Activated naive CD4-positive, alpha-beta T cell treated with anti-CD3 and anti-CD28 coated beads, Interleukin-2, amount 10 ng/mL, durations not matched to agents 7 days and 5 days (primary cell): Measurements from ENCODE around the gene RFX3.

Source experiments
- CTCF ChIA-PET: fragments of 350-600 bp; sonication (Branson Sonifier 250); formaldehyde crosslinking; loops from one replicate; lab custom pipeline; 2021; ENCODE audit warnings: antibody characterized with exemption; lab: Charles Lee
- DNase-seq: peaks from one replicate; pipeline ENCODE4 v3.0.0-alpha.2; 2020
- H3K27ac Mint-ChIP-seq: one replicate; pipeline ENCODE4 v1.8.0; 2021; ENCODE audit warnings: mild to moderate bottlenecking, moderate library complexity, mixed read lengths
- H3K27me3 Mint-ChIP-seq: one replicate; pipeline ENCODE4 v1.8.0; 2021; ENCODE audit warnings: mild to moderate bottlenecking, mixed read lengths
- H3K36me3 Mint-ChIP-seq: one replicate; pipeline ENCODE4 v1.8.0; 2021; ENCODE audit warnings: mixed read lengths
- H3K4me1 Mint-ChIP-seq: one replicate; pipeline ENCODE4 v1.8.0; 2021; ENCODE audit warnings: mixed read lengths
- H3K4me3 Mint-ChIP-seq: one replicate; pipeline ENCODE4 v1.8.0; 2021; ENCODE audit warnings: mild to moderate bottlenecking, moderate library complexity, mixed read lengths
- H3K9me3 Mint-ChIP-seq: one replicate; pipeline ENCODE4 v1.8.0; 2021; ENCODE audit warnings: mixed read lengths

RFX3 gene

GRCh38 chr9:3525096-3525835 is 535 bp downstream of the RFX3 start:
- Mint-ChIP-seq H3K27ac (peak overlapping the region; percentile 100), H3K4me1 (peaks cover 57% of the 10 kb centered on the region), H3K4me3 (peak overlapping the region; percentile 84), H3K27me3 (peaks cover 6% of the 10 kb centered on the region), H3K9me3 (no peaks in the 10 kb centered on the region), H3K36me3 (peaks cover 16% of the 10 kb centered on the region)
- peak; percentile 23 for DNase-seq
- CTCF ChIA-PET: no interaction called here

DNA sequence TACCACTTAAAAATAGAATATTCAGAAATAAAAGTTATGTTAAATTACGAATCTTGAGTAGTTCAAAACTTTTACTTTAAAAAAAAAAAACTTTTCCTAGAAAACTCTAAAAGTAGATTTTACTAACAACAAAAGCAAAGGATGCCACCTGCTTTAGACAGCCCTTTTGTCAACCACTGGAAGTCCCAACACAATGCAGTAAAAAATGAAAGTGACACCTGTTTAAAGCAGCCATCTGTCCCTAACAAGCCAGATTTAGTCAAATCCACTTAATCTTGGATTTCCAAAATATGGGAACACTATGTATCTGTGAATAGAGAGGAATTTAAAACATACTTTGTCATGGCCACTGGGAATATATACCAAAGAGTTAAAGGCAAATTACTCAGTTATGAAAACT is 3.8 kb downstream of the RFX3 start:
- no peak overlapping the region for H3K4me3 Mint-ChIP-seq
- CTCF ChIA-PET: no interaction called here
- H3K27me3 Mint-ChIP-seq: peaks cover 6% of the 10 kb centered on the region
- DNase-seq: no peak
- H3K9me3 Mint-ChIP-seq: no peaks in the 10 kb centered on the region
- H3K4me1 Mint-ChIP-seq: peaks cover 30% of the 10 kb centered on the region
- peaks cover 14% of the 10 kb centered on the region for H3K36me3 Mint-ChIP-seq
- H3K27ac Mint-ChIP-seq: no peak overlapping the region

DNA sequence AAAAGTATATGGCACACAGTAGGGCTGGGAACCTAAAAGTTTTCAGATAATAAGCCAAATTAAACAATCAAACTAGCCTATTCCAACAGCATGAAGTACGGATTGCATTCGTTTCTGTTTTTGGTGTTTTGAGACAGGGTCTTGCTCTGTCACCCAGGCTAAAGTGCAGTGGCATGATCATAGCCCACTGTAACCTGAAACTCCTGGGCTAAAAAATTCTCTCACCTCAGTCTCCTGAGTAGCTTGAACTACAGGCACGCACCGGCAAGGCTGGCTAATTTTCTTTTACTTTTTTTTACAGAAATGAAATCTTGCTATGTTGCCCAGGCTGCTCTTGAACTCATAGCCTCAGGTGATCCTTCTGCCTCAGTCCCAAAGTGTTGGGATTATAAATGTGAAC is 5.2 kb downstream of the RFX3 start:
- CTCF ChIA-PET: no interaction called here
- H3K27me3 Mint-ChIP-seq: peaks cover under 1% of the 10 kb centered on the region
- peaks cover 14% of the 10 kb centered on the region for H3K36me3 Mint-ChIP-seq
- DNase-seq: no peak
- H3K4me3 Mint-ChIP-seq: no peak overlapping the region
- no peak overlapping the region for H3K27ac Mint-ChIP-seq
- H3K9me3 Mint-ChIP-seq: no peaks in the 10 kb centered on the region
- peaks cover 32% of the 10 kb centered on the region for H3K4me1 Mint-ChIP-seq

GRCh38 chr9:3517377-3518048 is 8.3 kb downstream of the RFX3 start:
- H3K36me3 Mint-ChIP-seq: peaks cover 13% of the 10 kb centered on the region
- H3K27ac Mint-ChIP-seq: no peak overlapping the region
- no peaks in the 10 kb centered on the region for H3K27me3 Mint-ChIP-seq
- H3K9me3 Mint-ChIP-seq: no peaks in the 10 kb centered on the region
- no peak for DNase-seq
- H3K4me3 Mint-ChIP-seq: no peak overlapping the region
- peaks cover 13% of the 10 kb centered on the region for H3K4me1 Mint-ChIP-seq
- CTCF ChIA-PET: no interaction called here

DNA sequence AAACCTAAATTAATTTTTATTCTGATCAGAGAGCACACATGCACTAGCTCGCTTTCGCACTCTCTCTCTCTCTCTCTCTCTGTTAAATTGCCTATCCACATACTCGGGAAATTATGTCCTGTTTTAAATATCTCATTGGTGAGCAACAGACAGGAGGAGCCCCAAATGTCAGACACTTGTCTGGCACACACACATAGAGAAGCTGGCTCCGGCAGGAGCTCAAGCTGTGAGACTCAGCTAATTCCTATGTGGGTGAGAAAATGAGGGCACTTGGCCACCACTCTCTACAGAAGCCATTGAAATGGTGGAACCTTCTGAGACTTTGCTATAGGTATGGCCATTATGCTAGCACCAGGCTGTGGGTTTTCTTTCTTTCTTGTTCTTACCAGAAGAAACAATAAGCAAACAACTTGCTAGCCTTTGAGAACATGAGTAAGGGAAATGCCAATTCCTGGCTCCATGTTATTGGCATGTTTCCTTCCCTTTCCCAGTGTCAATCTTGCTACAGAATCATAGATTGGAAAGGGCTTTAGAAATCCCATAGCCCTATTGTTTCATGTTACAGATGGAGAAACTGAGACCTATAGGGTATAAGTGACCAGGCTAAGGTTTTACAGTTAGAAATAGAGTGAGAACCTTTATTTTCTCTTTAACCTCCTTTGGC is 9.0 kb downstream of the RFX3 start:
- Mint-ChIP-seq H3K27me3 (no peaks in the 10 kb centered on the region), H3K4me3 (no peak overlapping the region), H3K9me3 (no peaks in the 10 kb centered on the region), H3K27ac (no peak overlapping the region), H3K4me1 (peaks cover 6% of the 10 kb centered on the region), H3K36me3 (peaks cover 13% of the 10 kb centered on the region)
- CTCF ChIA-PET: no interaction called here
- DNase-seq: no peak

DNA sequence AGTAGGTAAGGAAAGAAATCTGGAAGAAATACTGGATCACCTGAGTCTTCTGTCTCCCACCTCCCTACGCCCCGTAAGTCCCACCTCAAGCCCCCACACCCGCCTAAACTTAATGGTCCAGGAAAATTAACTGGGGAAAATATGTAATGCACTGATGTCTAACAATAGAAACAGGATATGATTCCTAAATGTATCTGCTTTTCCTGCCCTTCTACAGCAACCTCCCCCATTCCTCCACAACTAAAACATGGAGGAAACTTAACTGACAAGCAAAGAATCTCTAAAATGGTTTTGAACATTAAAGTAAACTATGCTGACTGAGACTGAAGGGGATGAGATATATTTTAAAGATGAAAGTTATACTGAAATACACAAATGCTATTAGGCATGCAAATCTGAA is 10.4 kb downstream of the RFX3 start:
- H3K4me1 Mint-ChIP-seq: peaks cover 8% of the 10 kb centered on the region
- H3K36me3 Mint-ChIP-seq: peaks cover 12% of the 10 kb centered on the region
- no peaks in the 10 kb centered on the region for H3K9me3 Mint-ChIP-seq
- H3K4me3 Mint-ChIP-seq: no peak overlapping the region
- no peak for DNase-seq
- no peak overlapping the region for H3K27ac Mint-ChIP-seq
- CTCF ChIA-PET: no interaction called here
- H3K27me3 Mint-ChIP-seq: no peaks in the 10 kb centered on the region

DNA sequence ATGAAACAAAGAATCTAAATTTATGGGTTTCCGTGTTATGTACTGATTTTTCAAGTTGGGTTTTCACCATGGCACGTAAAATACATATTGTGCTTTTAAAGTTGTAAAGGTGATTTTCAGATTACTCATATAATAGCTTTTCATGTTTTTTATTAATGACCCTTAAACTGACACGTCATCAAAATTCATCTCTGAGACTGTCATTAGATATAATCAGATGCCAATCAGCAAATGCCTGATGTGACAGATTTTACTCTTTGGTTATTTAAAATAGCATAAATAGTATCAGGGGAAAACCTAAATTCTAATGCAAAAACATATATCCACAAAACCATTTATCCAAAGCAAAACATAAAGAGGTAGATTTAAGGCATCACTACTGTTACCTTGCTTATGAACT is 11.0 kb downstream of the RFX3 start:
- H3K9me3 Mint-ChIP-seq: no peaks in the 10 kb centered on the region

DNA sequence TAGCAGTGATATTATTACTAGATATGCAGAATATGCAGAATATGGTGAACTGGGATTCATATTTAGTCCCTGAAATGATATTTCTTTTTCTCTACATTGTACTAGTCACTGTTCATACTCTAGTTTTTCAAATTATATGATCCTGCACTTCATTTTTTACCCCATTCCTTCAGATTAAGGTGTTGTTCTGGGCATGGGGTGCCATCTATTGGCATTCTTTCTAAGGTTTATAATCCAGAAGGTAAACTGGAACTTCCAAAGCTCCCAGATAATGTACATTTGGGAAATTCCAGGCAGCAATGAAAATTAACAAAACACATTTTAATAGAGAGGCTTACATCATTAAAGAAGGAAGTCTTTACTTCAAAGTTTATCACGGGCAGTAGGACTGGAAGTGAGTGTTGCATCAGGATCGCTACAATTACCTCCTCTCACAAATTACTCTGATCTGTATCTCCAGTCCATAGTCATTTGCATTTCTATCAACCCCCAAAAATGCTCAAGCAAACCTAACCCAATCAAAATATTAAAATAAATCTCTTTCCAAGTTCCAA is 12.5 kb downstream of the RFX3 start:
- CTCF ChIA-PET: interaction anchor here (1.3 to 1.4 kb wide), 2 partner anchors 14 to 46 kb away, joined by 3 to 4 read pairs; no protein-coding TSS in a partner anchor
- Mint-ChIP-seq H3K9me3 (no peaks in the 10 kb centered on the region), H3K27me3 (no peaks in the 10 kb centered on the region), H3K36me3 (peaks cover 18% of the 10 kb centered on the region), H3K27ac (no peak overlapping the region), H3K4me3 (no peak overlapping the region), H3K4me1 (peaks cover 17% of the 10 kb centered on the region)
- no peak for DNase-seq

More for the DNA sequence above, 11.0 kb downstream of the RFX3 start:
- H3K4me3 Mint-ChIP-seq: no peak overlapping the region
- DNase-seq: no peak
- CTCF ChIA-PET: no interaction called here
- no peak overlapping the region for H3K27ac Mint-ChIP-seq
- H3K27me3 Mint-ChIP-seq: no peaks in the 10 kb centered on the region
- H3K4me1 Mint-ChIP-seq: peaks cover 6% of the 10 kb centered on the region
- H3K36me3 Mint-ChIP-seq: peaks cover 14% of the 10 kb centered on the region

DNA sequence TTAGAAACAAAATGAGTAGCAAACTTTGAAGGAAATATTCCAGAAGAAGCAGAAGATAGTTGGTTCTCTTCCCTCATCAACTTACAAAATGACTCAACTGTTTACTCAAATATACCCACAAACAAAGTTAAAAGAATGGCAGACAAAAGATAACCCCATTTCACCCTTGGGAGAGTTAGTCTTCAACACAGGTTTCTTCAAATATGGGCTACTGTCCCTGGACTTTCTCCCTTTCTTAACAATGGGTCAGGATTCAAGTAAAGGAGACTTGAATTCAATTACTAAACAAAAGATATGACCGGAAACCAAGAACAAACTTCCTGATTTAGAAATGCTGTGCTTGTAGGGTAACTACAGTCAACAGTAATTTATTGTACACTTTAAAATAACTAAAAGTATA is 14.2 kb downstream of the RFX3 start:
- Mint-ChIP-seq H3K4me1 (peaks cover 21% of the 10 kb centered on the region), H3K27me3 (no peaks in the 10 kb centered on the region), H3K27ac (no peak overlapping the region), H3K9me3 (no peaks in the 10 kb centered on the region), H3K36me3 (peaks cover 15% of the 10 kb centered on the region), H3K4me3 (no peak overlapping the region)
- no peak for DNase-seq
- CTCF ChIA-PET: no interaction called here

DNA sequence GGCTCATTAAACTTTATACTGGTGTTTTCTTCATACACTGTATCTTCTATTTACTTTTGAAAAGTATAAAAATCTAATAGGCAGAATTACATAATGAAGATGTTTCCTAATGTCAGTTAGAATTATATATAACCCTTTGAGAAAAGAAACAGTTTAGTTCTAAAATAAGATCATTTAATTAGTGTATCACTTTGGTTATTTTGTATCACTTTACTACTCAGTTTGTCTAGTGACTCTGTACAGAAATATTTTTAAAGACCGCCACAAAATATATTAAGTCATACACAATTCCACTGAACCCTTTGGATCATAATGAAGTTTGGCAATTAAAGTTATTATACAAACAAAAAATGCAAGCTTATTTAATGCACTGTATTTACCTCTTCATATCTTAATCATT is 15.0 kb downstream of the RFX3 start:
- no peak overlapping the region for H3K27ac Mint-ChIP-seq
- peaks cover 20% of the 10 kb centered on the region for H3K4me1 Mint-ChIP-seq
- CTCF ChIA-PET: no interaction called here
- no peaks in the 10 kb centered on the region for H3K9me3 Mint-ChIP-seq
- H3K4me3 Mint-ChIP-seq: no peak overlapping the region
- H3K27me3 Mint-ChIP-seq: no peaks in the 10 kb centered on the region
- peaks cover 14% of the 10 kb centered on the region for H3K36me3 Mint-ChIP-seq
- DNase-seq: no peak

- H3K36me3 Mint-ChIP-seq: peaks cover 16% of the 10 kb centered on the region
- no peaks in the 10 kb centered on the region for H3K27me3 Mint-ChIP-seq
- no peak overlapping the region for H3K27ac Mint-ChIP-seq
- CTCF ChIA-PET: no interaction called here
- no peaks in the 10 kb centered on the region for H3K9me3 Mint-ChIP-seq
- H3K4me1 Mint-ChIP-seq: peaks cover 20% of the 10 kb centered on the region
- no peak for DNase-seq
- H3K4me3 Mint-ChIP-seq: no peak overlapping the region
These were observed 15.9 kb downstream of the RFX3 start for GRCh38 chr9:3509926-3510325.

DNA sequence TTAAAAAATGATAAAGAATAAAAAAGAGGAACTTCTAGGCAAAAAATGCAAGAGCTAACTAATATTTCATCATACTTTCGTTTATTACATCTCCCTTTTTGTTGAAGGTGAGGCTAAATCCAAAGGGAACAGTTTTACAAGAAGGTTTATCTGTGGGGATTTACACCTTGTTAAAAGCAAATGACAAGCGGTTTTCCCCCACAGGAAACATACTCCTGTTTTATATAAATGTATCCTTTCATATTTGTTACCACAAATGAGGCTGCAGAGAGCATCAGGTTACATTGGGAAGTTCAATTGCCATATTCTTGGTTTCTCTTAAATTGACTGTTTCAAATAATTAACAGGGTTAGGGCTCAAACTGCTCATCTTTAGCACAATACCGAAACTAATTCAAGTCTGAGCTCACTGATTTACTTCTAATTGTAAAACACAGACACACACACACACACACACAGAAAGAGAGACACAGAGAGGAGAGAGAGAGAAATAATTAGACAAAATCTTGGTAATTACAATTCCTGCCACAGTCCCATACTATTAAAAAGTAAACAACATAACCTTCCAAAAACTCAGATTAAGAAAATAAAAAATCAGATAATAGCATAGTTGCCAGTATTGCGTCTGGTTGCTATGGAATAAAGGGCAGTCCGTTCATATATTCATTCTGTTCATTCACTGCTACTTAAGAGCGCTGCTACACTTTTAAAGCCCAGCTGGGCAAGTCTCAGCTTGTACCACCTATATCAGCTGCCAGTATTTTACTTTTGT is 17.1 kb downstream of the RFX3 start:
- Mint-ChIP-seq H3K27ac (no peak overlapping the region), H3K27me3 (no peaks in the 10 kb centered on the region), H3K9me3 (no peaks in the 10 kb centered on the region), H3K36me3 (peaks cover 13% of the 10 kb centered on the region), H3K4me1 (peaks cover 20% of the 10 kb centered on the region), H3K4me3 (peak overlapping the region; percentile 10)
- DNase-seq: no peak
- CTCF ChIA-PET: interaction anchor here (1.5 kb wide), 1 partner anchor 26 kb away, joined by 3 read pairs; no protein-coding TSS in a partner anchor

DNA sequence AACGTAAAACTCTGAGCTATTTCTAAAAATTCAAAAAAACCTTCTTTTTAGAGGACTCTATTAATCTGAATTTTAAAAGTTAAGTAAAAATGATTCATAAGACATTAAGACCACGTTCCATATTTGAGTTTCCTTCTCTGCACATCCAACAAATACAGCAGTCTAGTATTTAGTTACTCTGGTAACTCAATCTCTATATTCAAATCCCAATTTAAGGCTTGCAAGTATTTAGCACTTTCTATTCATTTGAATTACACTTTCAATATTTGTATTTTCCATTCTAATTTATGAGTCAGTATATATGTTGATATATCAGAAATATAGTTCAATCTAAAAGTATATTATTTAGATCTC is 17.7 kb downstream of the RFX3 start:
- H3K4me3 Mint-ChIP-seq: no peak overlapping the region
- CTCF ChIA-PET: interaction anchor here (1.5 kb wide), 1 partner anchor 25 kb away, joined by 3 read pairs; no protein-coding TSS in a partner anchor
- DNase-seq: no peak
- H3K27me3 Mint-ChIP-seq: no peaks in the 10 kb centered on the region
- peaks cover 20% of the 10 kb centered on the region for H3K4me1 Mint-ChIP-seq
- no peak overlapping the region for H3K27ac Mint-ChIP-seq
- H3K9me3 Mint-ChIP-seq: no peaks in the 10 kb centered on the region
- peaks cover 12% of the 10 kb centered on the region for H3K36me3 Mint-ChIP-seq
